Activated CD8-positive, alpha-beta T cell treated with anti-CD3 and anti-CD28 coated beads, Interleukin-2, amount 10 ng/mL, durations not matched to agents 7 days and 5 days (primary cell): ENCODE data around the gene STEAP3. TPM values are rescaled to one million over a fixed set of nuclear protein-coding genes. Genes with fewer than 3 reads are reported as not detected.

ENCODE experiments used
- ATAC-seq: fragments of 150-1000 bp; cut with Tn5 transposase; one replicate; pipeline ENCODE4 v1.10.0; 2021; ENCODE audit warnings: moderate library complexity
- CTCF ChIA-PET: fragments of 350-600 bp; sonication (Branson Sonifier 250); formaldehyde crosslinking; loops from one replicate; lab custom pipeline; 2021; ENCODE audit warnings: antibody characterized with exemption; lab: Charles Lee
- POLR2A ChIA-PET: fragments of 350-600 bp; sonication (Branson Sonifier 250); formaldehyde crosslinking; loops from one replicate; lab custom pipeline; 2021; ENCODE audit warnings: antibody characterized with exemption; lab: Charles Lee
- DNase-seq: peaks from one replicate; pipeline ENCODE4 v3.0.0-alpha.2; 2020
- H3K27ac Mint-ChIP-seq: one replicate; pipeline ENCODE4 v1.8.0; 2021; ENCODE audit warnings: mild to moderate bottlenecking, mixed read lengths
- H3K27me3 Mint-ChIP-seq: one replicate; pipeline ENCODE4 v1.8.0; 2021; ENCODE audit warnings: low read depth, mixed read lengths
- H3K36me3 Mint-ChIP-seq: one replicate; pipeline ENCODE4 v1.8.0; 2021; ENCODE audit warnings: low read depth, mixed read lengths
- H3K4me1 Mint-ChIP-seq: one replicate; pipeline ENCODE4 v1.8.0; 2021; ENCODE audit warnings: low read depth, mixed read lengths
- H3K4me3 Mint-ChIP-seq: one replicate; pipeline ENCODE4 v1.8.0; 2021; ENCODE audit warnings: mild to moderate bottlenecking, mixed read lengths
- H3K9me3 Mint-ChIP-seq: one replicate; pipeline ENCODE4 v1.8.0; 2022; ENCODE audit warnings: mixed read lengths; ENCODE audit not compliant: insufficient read depth
- total RNA-seq, 2 experiments: library from RNA; stranded (reverse); gene quantifications; one replicate each; pipeline ENCODE4 v1.2.3, GENCODE V29; 2021

Gene STEAP3
- total RNA-seq, 2 experiments from 2014 or later: 0.13 TPM

DNA sequence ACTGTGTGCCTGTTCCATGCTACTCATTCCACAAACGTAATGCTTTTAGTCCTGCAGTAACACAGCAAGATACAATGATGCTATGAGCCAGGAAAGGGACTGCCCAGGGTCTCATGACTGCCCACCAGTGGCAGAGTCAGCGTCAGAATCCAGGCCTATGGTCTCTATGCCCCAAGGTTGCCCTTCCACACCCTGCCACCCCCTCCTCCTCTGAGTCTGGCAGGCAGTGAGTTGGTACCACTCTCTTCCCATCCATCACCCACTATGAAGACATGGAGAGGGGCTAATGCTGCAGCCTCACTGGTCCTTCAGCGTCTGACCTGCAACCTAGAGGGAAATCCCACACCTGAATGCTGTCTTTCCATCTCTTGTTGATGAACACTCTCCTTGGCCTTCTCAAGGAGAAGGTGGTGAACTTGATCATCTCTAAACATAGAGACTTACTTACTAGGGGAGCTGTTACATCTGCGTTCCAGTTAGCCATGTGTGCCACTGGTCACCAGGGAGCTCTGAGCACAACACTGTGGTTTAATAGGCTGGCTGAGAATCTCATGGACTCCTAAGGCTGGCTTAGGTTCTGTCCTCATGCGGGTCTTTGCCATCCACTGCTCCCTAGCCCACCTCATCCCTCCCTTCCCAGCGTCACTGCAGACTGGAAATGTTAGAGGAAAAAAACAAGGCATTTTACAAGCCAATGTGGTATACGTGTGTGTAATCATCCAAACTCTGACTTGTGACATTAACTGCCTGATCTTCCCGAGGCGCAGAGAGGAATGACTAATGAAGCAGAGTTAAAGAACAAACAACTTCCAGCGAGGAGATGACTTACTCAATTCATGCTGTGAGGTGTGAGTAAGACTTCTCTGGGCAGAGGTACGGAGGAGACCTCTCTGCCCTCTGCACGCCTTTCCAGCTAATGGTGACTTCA, 28.8 kb downstream of the STEAP3 start:
- DNase-seq (no peak), ATAC-seq (no peak)
- Mint-ChIP-seq H3K4me1 (no peaks in the 10 kb centered on the region), H3K27me3 (no peaks in the 10 kb centered on the region), H3K27ac (no peak overlapping the region), H3K9me3 (no peaks in the 10 kb centered on the region), H3K36me3 (no peaks in the 10 kb centered on the region), H3K4me3 (no peak overlapping the region)
- POLR2A ChIA-PET: no interaction called here
- CTCF ChIA-PET: no interaction called here

DNA sequence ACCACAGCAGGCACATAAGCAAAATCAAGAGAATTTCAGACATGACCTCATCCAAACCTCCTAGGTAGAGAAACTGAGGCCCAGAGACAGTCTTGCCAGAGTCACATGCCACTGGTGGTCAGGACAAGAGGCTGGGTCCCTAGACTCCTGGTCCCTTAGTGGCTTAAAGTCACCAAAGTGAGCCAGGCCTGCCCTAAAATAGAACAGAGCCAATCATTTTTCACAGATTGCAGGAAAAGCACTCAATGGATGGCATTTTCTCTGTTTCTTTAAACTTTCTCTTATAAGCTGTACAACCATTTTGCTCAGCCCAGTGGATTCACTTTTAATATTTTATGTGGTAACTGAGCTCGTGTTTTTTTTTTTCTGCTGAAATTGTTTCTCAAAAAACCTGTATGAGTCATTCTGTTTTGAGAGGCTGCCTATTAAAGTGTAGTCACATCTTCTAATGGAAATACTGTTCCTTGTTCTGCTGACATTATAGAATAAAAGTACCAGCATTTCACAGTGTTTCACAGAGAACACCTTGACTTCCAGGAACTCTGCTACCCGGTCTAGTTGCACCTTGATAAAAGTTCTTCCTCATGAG, 29.6 kb downstream of the STEAP3 start:
- H3K27me3 Mint-ChIP-seq: no peaks in the 10 kb centered on the region
- no peaks in the 10 kb centered on the region for H3K4me1 Mint-ChIP-seq
- POLR2A ChIA-PET: no interaction called here
- DNase-seq (no peak), ATAC-seq (no peak)
- H3K4me3 Mint-ChIP-seq: no peak overlapping the region
- H3K36me3 Mint-ChIP-seq: no peaks in the 10 kb centered on the region
- no peaks in the 10 kb centered on the region for H3K9me3 Mint-ChIP-seq
- no peak overlapping the region for H3K27ac Mint-ChIP-seq
- CTCF ChIA-PET: no interaction called here

DNA sequence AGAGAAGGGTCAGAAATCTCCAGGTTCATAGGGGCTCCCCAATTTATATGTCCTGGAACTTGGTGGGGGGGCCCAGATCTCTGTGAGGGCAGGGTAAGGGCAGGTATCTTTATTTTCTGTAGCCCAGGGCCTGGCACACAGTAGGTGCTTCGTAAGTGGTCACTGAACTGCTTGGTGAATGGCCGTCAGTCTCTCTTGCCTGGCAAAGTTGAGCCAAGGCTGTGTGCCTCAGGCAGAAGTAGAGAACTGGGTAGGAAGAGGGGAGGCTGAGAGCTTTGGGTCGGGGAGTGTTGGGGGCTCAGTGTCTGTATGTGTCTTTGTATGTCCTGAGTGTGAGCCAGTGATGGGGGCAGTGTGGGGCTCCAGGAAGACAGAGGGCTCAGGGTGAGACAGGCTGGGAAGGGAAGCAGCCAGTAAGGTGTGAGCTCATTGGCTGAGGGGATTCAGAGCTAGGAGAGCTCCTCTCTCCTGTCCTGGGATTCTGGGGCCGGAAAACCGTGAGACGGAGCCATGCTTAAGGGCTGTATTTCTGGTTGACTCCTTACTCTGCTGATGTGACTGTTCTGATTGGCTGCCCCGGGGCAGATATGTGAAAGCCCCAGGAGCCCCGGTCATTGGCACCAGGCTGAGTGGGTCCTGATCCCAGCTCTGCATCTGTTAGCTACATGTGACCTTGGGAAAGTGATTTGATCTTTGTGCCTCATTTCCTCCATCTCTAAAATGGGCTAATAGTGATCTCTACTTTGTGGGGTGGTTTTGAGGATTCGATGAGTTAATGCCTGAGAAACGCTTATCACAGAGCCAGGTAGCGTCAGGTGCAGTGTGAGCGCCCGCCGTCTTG, 30.3 kb downstream of the STEAP3 start:
- no peak overlapping the region for H3K27ac Mint-ChIP-seq
- DNase-seq (no peak), ATAC-seq (no peak)
- POLR2A ChIA-PET: no interaction called here
- no peaks in the 10 kb centered on the region for H3K4me1 Mint-ChIP-seq
- H3K36me3 Mint-ChIP-seq: no peaks in the 10 kb centered on the region
- CTCF ChIA-PET: no interaction called here
- H3K9me3 Mint-ChIP-seq: no peaks in the 10 kb centered on the region
- no peaks in the 10 kb centered on the region for H3K27me3 Mint-ChIP-seq
- H3K4me3 Mint-ChIP-seq: no peak overlapping the region

DNA sequence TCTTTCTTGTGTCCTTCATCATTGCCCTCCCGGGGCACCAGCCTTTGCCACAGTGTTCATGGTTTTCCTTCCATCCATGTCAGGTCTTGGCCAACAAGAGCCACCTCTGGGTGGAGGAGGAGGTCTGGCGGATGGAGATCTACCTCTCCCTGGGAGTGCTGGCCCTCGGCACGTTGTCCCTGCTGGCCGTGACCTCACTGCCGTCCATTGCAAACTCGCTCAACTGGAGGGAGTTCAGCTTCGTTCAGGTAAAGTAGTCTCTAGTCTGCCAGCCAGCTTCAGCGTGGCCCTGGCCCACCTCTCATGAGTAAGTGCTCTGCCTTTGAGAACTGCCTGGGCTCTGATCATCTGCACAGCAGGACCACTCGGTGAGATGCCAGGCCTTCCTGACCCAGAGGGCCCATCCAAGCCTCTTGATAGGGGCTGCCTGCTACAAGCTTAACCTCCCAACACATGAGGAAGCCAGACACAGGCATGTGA, 31.0 kb downstream of the STEAP3 start:
- H3K9me3 Mint-ChIP-seq: no peaks in the 10 kb centered on the region
- H3K27me3 Mint-ChIP-seq: no peaks in the 10 kb centered on the region
- DNase-seq: no peak
- H3K36me3 Mint-ChIP-seq: no peaks in the 10 kb centered on the region
- ATAC-seq: no peak
- H3K4me1 Mint-ChIP-seq: no peaks in the 10 kb centered on the region
- ChIA-PET CTCF (no interaction called here), POLR2A (no interaction called here)
- no peak overlapping the region for H3K4me3 Mint-ChIP-seq
- no peak overlapping the region for H3K27ac Mint-ChIP-seq

DNA sequence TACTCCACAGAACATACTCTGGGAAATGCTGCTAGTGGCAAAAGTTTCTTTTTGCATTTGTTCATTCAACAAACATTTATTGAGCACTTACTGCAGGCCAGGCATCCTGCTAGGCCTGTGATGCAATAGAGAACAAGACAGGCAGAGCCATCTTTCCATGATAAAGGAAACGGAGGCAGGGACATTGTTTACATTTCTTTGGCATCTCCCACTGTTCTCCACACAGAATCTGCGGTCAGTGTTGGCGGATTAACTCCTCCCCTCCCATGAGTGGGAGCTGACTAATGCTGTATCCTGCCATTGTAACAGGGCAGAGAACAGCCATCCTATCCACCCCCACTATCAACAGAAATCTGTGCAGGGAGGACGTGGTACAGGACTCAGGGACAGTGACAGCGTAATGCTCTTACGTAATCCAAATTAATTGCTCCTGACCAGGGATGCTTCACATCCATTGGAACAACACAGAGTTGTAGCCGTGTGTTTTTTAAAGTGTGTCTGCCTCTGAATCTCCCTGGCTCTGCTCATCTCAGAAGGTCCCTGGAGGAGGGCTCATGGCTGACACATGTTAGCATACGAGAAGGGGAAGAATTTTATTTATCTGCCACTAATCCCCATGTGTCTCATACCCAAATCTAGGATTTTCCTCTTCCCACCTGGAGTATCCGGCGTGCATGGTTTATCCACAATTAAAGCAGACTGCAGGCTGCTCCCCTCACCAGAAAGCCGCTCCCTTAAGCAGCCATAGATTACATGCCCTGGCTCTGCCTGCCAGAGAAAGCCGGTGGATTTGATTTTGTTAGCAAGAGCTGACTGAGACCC, 32.3 kb downstream of the STEAP3 start:
- no peaks in the 10 kb centered on the region for H3K4me1 Mint-ChIP-seq
- POLR2A ChIA-PET: no interaction called here
- H3K9me3 Mint-ChIP-seq: no peaks in the 10 kb centered on the region
- CTCF ChIA-PET: no interaction called here
- no peaks in the 10 kb centered on the region for H3K36me3 Mint-ChIP-seq
- no peak overlapping the region for H3K27ac Mint-ChIP-seq
- no peaks in the 10 kb centered on the region for H3K27me3 Mint-ChIP-seq
- ATAC-seq (no peak), DNase-seq (no peak)
- H3K4me3 Mint-ChIP-seq: no peak overlapping the region

DNA sequence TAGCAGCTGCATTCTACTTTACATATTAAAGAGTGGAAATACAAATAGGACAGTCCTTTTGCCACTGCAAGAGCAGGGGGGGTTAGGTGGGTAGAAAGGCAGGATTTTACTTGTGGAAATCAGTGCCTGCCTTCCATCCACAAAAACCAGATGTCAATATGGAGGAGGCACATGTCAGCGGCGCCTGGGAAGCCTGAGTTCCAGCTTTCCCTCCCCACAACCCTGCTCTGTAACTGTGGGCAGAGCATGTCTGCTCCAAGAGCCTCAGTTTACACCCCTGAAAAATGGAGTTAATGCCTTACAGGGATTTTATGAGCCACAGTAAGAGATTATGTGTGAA, 32.9 kb downstream of the STEAP3 start:
- Mint-ChIP-seq H3K27me3 (no peaks in the 10 kb centered on the region), H3K4me3 (no peak overlapping the region), H3K27ac (no peak overlapping the region), H3K9me3 (no peaks in the 10 kb centered on the region), H3K36me3 (no peaks in the 10 kb centered on the region), H3K4me1 (no peaks in the 10 kb centered on the region)
- DNase-seq: no peak
- POLR2A ChIA-PET: no interaction called here
- no peak for ATAC-seq
- CTCF ChIA-PET: no interaction called here

DNA sequence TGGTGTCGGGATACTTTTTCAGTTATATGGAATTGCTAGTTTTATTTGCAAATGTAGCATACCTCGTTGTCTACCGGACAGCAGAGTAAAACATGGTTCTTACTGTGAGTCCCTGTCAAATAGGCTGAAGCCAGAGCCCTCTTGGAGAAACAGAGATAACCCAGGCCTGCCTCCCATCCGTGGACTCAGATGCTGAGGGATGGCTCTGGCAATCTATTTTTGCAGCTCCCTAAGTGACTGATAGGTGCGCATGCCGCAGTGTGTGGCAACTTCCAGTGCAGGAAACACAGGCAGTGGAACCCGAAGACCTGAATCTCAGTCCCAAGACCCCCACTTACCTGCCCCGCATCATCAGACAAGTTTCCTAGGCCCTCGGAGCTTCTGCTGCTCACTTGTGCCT, 33.6 kb downstream of the STEAP3 start:
- Mint-ChIP-seq H3K4me3 (no peak overlapping the region), H3K36me3 (no peaks in the 10 kb centered on the region), H3K27ac (no peak overlapping the region), H3K27me3 (no peaks in the 10 kb centered on the region), H3K9me3 (no peaks in the 10 kb centered on the region), H3K4me1 (no peaks in the 10 kb centered on the region)
- no peak for ATAC-seq
- ChIA-PET CTCF (no interaction called here), POLR2A (no interaction called here)
- no peak for DNase-seq

DNA sequence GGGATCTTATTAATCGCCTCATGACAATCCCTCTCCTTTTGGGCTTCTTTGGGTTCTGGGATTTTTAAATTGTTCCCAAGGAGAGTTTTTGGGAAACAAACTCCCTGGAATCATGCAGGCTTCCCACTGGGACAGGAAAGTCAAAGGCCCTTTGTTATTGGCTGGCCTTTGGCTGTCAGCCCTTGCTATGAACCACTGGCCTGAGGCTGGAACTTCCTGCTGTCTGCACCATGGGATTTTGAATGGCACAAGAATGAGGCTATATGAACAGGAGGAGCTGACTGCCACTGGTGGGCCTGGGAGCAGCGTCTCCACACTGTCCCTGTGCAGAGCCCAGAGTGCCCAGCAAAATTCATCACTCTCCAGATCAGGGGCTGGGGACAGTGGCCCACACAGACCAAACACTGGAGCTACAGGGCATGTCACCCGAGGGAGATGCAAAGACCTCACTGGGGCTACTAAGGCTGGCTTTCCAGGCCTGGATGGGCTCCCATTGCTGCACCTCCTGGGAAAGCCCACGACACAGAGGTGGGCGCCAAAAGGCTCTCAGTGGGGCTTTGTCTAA, 35.7 kb downstream of the STEAP3 start:
- Mint-ChIP-seq H3K4me1 (no peaks in the 10 kb centered on the region), H3K36me3 (no peaks in the 10 kb centered on the region), H3K4me3 (no peak overlapping the region), H3K27ac (no peak overlapping the region), H3K27me3 (no peaks in the 10 kb centered on the region), H3K9me3 (no peaks in the 10 kb centered on the region)
- POLR2A ChIA-PET: no interaction called here
- ATAC-seq: no peak
- CTCF ChIA-PET: interaction anchor here (0.7 to 1.1 kb wide), 2 partner anchors 25 to 376 kb away, joined by 3 read pairs; no protein-coding TSS in a partner anchor
- DNase-seq: no peak

DNA sequence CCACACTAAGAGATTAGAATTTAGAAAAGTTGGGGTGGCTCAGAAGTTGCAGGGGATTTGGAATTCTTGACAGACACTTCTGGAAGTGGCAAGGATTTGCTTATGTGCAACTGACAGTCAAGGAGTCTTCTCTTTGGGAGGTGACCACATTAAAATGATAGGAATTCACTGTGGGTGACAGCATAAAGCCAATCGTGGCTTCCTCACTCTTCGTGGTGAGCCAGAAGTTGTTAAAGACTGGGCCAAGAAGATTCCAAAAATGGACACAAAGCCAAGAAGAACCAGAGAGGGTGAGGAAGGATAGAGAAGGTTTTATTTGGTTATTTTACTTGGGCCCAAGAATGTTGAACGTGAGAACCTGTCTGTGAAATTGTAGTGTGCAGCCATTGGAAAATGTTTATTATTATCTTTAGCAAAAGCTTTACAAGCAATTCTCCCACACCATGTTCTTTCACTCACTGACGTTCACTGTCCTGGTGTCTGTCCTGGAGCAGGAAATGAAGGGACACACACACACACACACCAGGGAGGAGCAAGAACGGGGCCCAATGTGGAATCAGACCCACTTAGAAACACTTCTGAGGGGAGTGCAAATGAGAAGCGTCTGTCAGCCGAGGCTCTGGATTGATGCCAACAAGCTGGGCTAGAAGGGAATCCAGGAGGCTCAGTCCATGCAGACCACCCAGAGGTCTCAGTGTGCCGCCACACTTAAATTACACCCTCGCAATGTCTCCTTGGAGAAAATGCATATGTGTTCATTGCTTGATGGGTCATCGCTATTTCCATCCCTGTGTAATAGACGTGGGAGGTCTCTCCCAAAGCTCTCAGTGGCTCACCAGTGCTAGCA, 37.2 kb downstream of the STEAP3 start:
- H3K4me1 Mint-ChIP-seq: no peaks in the 10 kb centered on the region
- ATAC-seq: no peak
- CTCF ChIA-PET: no interaction called here
- no peak for DNase-seq
- POLR2A ChIA-PET: no interaction called here
- H3K36me3 Mint-ChIP-seq: no peaks in the 10 kb centered on the region
- no peak overlapping the region for H3K4me3 Mint-ChIP-seq
- H3K27me3 Mint-ChIP-seq: no peaks in the 10 kb centered on the region
- H3K9me3 Mint-ChIP-seq: no peaks in the 10 kb centered on the region
- H3K27ac Mint-ChIP-seq: no peak overlapping the region

DNA sequence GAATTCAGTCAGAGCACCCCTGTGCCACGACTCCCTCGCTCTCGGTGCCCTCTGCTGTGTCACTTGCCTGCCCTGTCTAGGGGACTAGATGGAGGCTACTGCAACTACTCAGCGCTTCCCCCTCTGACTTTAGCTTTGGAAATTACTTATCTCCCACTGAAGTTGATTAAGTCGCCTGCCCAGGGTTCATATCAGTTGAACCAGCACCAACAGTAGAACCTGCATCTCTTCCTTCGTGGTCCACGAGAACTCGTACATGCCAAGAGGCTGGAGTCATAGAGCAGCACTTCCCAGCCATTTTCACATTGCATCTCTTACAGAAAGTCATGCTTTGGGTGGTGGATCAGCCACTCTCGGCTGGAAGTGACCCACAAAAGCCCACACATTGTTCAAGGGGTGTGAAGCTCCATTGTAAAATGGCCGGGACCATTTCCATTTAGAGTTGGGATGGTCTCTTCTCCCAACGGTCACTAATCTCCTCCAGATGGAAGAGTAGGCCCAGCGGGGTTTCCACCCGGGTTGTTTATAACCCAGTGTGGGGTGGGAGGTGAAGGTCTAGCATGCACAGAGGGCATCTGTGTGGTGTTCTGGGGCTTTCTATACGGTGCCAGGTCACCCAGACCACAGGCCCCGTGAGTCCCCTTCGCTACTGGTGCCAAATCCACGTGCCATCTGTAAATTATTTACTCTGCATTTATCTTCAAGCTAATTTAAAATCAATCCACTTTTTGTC, 38.0 kb downstream of the STEAP3 start:
- no peak overlapping the region for H3K27ac Mint-ChIP-seq
- CTCF ChIA-PET: no interaction called here
- DNase-seq (no peak), ATAC-seq (no peak)
- peaks cover 2% of the 10 kb centered on the region for H3K27me3 Mint-ChIP-seq
- no peak overlapping the region for H3K4me3 Mint-ChIP-seq
- POLR2A ChIA-PET: no interaction called here
- H3K36me3 Mint-ChIP-seq: no peaks in the 10 kb centered on the region
- H3K9me3 Mint-ChIP-seq: no peaks in the 10 kb centered on the region
- H3K4me1 Mint-ChIP-seq: no peaks in the 10 kb centered on the region
